Stimulated activated CD8-positive, alpha-beta memory T cell treated with anti-CD3 and anti-CD28 coated beads, Interleukin-4, amount 100 ng/mL, for 48 hours (primary cell): Measurements from ENCODE around the gene TMEM151B.
A peak's percentile ranks its signal among the peaks of the same experiment; 100 is the strongest.

Source experiments
- DNase-seq: peaks from one replicate; pipeline ENCODE4 v3.0.0-alpha.2; 2020

TMEM151B gene

DNA sequence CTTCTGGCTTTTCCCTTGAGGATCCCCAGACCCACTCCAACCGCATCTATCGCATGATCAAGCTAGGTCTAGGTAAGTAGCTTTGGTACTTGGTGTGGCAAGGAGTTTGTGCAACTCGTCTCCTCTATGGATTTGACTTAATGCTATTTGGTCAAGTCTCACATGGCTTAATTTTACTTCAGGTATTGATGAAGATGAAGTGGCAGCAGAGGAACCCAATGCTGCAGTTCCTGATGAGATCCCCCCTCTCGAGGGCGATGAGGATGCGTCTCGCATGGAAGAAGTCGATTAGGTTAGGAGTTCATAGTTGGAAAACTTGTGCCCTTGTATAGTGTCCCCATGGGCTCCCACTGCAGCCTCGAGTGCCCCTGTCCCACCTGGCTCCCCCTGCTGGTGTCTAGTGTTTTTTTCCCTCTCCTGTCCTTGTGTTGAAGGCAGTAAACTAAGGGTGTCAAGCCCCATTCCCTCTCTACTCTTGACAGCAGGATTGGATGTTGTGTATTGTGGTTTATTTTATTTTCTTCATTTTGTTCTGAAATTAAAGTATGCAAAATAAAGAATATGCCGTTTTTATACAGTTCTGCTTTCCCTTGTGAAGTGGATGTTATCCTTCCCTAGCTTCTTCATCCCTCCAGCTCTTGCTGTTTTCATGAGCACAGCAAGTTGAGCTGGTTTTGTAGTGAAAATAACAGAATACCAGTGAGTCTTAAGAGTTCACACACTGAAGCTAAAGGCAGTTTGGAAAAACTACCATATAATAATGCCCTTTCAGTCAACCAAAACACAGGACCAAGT, 16.7 kb upstream of the TMEM151B start:
- DNase-seq, result peak; percentile 80

DNA sequence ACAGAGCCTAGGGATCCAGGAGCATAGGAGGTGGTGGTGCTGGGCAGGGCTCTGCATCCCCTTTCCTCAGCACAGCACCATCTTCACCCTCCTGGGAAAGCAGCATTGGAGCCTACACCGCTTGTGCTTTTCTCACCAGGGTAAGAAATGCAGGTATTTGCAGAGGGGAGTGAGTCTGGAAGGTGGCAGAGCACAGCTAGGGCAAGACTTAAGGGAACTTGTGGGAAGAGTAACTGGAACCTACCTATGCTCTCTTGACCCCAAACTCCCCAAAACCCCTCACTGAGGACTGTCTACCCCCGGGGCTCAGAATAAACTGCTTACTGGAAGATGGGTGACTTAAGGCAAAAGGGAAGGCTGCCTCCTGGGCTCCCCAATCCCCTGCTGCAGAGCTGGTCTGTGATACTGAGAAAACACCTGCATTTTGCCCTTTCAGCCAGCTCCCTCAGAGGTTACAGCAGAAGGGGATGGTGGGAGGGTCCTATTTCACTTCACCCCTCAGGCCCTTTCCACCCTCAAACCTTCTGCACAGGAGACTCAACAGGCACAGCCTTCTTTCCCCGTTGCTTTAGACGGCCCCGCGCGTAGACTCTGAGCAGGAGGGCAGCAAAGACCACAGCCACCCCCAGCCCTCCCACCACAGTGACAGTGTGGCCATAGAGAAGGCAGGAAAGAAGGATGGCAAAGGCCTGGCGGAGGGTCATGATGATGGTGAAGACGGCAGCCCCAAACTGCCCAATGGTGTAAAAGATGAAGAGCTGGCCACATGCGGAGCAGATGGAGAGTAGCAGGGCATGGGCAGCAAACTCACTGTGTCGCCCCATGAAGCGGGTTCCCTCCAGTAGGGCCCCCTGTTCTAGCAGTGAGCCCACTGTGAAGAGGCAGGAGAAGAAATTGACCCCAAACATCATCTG, 15.8 kb upstream of the TMEM151B start:
- DNase-seq, result peak; percentile 63

DNA sequence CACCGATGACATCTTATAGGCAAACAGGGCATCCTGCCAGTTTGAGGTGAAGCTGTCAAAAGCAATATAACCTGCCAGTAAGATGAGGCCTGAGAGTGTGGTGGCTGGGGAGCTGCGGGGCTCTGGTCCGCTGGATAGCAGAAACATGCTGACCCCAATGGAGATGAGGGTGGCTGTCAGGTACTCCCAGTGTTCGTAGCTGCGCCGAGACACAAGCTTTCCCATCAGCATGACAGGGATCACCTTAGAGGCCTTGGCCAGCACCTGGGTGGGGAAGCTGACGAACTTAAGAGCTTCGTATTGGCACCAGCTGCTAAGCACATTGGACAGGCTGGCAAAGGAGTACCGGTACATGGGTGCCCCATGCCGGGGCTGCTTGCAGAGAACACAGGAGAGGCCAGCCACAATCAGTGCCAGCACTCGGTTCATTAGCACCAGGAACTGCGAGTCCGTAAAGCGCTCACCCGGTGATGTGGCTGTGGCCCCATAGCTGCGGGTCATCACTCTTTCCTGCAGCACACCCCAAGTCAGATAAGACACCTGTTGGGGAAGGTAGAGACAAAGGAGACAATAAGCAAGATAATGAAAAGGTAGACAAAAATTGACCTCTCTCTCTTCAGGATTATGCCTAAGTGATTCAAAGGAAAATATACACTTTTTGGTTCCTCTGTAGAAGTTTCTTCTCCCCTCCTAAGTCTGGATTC, 15.0 kb upstream of the TMEM151B start:
- peak; percentile 65 for DNase-seq

DNA sequence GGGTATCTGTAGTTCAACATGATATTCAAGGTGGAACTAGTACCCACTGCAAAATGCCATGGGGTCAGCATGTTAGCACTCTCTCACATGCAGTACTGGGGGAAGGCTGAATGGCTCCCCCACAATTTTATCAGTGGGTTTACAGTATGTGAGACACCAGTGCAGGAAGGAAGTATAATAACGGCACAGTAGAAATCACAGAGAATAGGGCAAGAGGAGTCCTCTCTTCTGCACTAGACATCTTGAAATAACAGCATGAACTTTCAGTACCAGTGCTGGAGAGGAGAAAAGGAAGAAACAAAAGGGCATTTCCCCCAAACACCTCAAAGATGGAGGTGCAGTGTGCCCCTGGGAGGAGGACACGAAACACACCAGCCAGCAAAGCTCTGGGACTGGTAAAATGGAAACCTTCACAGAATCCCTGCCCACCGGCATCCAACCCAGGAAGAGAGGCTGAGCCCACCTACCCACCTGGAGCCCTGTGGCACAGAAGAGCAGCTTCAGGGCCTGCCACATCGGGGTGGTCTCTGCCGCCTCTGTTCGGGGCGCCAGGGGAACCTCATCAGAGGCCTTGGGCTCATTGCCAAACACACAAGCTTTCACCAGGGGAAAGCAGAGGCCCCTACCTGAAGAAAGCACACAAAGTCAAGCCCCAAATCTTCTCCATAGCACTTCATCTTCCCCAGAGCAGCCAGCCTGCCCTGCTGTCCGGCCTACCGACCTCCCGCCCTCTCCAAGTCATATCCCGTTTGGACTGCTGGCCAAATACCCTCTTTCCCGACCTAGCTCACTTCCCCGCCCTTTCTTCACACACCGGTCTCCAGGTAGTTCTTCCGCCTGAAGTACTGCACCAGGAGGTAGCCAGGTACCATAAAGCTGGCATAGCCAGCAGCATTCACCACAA, 14.1 kb upstream of the TMEM151B start:
- peak; percentile 49 for DNase-seq

DNA sequence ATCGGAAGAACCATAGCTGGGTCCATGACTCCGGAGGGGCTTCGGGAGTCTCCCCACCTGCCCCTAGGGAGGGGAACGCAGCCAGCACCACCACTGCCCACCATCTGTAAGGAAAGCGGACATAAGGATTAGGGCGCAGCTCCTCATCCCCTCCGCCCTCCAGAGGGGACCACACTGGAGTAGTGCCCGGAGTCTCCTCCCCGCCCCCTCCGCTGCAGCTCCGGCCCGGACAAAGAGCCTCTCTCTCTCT, 13.6 kb upstream of the TMEM151B start:
- DNase-seq, result no peak

DNA sequence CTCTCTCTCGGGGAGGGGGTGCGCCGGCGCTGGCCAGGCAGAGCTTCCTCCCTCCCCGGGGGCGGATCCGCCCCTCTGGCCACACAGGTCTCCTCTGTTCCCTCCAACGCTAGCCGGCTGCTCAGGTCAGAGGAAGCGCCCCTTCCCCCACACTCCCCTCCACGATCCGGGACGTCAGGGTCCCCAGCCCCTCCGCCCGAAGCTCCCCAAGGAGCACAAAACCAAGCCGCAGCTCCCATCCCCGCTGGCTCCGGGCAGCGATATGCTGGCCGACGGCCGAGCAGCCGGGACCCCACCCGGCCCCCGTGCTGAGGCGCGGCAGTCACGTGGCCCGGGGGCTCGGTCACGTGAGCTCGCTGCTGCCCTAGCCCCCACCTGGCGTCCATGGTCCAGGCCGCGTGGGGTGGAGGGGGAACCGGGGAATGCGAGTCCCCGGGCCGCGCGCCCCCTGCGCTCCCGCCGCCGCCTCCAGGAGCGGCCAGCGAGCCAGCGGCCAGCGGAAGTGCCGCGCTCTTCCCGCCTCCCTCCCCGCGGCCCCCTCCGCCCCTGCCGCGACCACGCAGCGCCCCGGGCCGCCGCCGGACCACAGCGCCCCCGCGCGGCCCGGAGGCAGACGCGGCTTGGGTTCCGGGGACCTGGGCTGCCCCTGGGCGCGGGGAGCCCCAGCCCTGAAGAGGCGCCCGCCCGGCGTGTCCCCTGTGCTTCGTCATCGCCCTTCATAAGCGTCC, 13.1 kb upstream of the TMEM151B start, which contains the start of gene SLC35B2:
Gene SLC35B2 (minus strand): TSS at position 504 of the 728 bp plus-strand sequence. CDS start 118 bp downstream, at position 386.
- peak; percentile 76 for DNase-seq

DNA sequence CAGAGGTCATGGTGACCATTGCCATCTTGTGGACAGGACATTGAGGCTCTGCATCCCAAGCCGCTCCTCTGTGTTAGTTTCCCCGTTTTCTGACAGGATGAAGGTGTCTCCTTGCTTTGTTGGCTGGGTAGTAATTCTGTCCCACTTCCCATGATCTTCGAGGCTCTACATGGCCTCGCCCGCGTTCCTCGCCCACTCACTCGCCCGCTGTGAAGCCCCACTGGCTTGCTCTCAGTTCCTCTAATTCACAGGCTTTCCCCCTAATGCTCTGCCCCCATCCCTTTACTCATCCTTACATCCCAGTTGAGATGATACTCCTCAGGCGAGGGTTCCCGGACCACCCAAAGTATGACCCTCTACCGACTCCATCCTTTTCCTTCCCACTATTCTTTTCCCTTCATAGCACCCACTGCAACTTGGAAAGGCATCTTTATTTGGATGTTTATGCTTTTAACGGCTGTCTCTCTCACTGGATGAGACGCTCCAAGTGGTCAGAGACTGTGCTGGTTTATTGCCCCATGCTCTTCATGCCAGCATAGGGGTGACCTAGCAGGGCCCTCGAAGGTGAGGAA, 12.4 kb upstream of the TMEM151B start:
- DNase-seq, result no peak

DNA sequence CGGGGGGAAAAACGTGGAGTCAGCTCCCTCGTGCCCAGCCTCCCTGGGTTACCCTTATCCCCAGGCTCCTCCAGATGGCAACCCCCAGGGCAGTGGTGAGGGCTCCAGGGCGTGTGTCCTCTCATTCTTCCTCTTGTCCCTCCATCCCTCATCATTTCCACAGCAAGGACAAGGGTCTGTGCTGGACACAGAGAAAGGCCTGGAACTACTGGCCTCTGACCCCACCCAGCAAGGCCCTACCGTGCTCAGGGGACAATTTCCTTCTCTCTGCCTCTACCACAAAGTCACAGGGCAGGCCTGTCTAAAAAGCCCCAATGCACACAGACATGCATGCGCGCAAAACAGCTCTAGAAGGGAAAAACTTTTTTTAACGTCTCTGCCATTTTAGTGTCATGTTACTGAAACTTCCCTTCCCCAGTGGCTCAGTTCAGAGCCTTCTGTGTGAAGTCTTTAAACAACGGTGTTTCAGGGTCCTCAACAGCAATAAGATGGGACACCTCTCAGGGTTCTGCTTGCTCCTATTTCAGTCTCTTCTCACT, 11.9 kb upstream of the TMEM151B start:
- no peak for DNase-seq

DNA sequence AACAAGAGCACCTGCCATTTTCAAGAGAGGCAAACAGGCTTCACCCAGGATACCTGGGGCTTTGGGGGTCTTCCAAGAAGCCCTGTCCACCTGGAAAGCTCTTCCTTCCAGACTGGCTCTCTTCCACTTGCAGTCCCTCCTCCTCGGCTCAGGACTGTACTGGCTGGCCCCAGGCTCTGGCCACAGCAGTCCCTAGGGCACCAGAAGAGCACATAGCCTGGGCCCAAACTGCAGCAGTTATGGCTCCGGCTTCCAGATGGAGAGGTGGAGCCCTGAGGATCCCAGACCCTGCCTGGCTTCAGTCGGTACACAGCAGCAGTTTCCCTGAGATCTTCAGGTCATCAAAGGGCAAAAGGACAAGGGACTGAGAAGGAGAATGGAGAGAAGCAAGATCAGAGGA, 11.3 kb upstream of the TMEM151B start:
- DNase-seq, result no peak

DNA sequence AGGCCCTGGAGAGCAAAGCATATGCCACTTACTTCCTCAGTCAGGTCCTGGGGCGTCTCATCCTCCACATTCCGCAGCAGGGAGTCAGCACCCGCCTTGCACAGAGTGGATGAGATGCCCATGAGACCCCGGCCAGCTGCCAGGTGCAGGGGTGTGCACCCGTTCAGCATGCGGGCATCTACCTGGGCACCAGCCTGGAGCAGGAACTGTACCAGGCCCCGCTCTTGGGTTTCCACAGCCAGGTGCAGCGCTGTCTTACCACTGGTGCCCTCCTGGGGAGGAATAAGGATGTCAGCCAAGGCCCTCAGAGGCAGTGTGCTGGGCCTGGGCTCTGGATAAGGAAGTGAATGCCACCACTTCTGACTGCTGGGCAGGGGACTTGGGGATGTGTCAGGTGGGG, 10.2 kb upstream of the TMEM151B start:
- DNase-seq, result no peak

DNA sequence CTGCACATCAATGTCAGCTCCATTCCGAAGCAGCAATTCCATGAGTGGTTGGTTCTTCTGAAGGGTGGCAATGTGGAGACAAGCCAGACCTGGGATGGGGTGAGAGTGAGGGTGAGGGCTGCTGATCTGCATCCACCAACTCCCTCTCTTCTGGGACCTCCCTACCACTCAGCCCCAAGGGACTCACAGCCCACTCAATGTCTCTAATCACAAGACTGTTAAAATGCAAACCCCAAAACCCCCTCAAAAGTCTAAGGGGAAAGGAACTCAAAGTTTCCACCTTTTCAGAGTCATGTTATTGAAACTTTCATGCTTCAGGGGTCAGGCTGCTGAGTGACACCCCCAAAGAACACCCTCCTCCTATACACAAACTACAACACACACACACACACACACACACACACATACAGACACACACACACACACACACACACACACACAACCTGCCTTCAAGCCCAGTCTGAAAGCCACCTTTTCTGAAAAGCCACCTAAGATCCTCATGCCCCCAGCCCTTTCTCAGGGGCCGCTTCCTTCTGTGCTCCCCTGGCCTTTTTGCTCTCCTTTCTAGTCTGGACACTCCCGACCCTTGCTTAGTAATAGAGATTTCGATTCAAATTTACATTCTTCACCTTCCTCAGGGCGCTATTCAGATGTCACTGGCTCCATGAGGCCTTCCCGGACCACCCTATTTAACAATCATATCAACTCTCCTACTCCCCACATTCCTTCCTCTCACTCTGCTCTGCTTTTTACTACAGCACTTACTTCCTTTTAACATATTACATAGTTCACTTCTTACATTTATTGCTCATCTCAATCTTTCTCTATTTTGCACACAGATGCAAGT, 9.6 kb upstream of the TMEM151B start:
- DNase-seq, result no peak

DNA sequence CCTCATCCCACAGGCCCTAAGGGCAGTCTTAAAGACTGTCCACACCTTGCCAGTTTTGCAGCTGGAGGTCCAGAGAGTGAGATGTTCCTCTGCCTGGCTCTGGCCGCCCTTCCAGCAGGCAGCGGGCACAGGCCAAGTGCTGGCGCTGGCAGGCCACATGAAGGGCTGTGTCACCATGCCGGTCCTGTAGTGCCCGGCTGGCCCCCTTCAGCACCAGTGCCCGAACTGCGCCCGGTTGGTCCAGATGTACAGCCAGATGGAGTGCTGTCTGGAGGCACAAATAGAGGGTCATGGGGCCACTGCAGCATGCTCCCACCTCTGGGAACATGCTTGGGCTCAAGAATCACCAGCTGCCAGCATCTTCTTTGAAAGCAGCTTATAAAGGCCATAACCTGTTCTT, 8.7 kb upstream of the TMEM151B start:
- no peak for DNase-seq

DNA sequence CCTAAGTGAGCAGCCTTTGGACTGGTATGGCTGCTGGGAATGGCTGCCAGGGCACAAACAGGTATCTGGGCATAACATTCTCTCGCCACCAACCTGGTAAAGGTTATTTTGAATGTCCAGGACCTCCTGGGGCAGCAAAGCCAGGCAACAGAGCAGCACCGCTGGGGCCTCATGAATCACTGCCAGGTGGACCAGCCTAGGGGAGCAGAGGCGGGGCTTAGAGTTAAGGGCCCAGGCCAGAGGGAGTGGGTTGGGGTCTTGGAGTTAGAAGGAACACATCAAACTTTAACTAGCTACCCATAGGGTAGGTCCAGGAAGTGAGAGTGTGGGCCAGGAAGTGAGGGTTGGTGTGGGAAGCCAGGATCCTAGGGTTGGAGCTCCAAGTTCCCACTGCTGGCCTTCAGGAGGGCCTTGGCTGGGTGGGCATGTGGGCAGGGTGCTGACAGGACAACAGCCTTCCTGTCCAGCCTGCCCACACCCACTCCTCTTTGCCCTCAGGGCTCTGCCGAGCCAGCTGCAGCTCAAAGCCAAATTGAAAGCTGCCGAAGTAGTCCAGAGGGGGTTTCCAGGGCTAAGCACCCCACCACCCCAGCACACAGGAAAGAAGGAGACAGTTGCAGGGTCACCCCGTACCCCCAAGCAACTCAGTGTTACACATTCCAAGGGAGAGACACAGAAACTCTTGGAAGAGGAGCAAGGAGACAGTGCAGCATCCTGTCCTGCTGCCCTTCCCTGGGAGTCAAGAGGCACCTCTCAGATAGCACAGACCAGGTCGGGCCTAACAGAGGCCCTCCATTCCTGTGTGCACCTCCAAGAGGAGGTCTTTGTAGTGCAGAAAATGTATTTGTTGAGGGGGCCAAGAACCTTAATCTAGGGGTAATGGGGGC, 7.5 kb upstream of the TMEM151B start:
- DNase-seq, result no peak

DNA sequence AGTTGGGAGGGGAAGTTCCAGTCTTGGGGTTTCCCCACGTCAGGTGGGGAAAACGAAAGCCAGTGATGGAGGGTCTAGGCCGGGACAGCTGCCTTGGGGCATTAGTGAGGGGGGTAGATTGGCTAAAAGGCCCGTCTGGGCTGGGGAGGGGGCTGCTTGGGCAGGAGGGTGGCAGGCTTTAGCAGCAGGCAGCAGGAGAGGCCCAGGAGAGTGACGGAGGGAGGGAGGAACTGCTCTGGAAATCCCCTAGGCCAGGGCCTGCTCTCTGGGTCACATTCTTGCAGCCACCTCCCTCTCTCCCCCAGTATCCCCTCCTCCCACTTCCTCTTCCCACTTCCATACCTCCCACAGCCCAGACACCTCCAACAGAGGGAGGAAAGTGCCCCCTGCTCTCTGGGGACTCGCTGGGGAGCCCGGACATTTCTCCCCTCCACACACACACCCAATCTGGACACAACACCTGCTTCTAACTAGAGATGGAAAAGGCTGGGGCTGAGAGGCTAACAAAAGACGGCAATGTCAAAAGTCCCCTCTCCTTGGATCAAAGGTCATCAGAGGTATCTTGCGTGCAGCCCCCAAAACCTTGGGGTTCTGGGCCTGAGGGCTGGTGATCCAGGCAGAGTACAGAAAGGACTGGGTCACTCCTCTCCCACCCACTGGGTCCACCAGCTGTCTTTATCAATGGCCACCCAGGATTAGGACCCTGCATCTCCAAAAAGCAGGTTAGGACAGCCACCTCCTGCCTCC, 6.7 kb upstream of the TMEM151B start:
- DNase-seq, result peak; percentile 57

DNA sequence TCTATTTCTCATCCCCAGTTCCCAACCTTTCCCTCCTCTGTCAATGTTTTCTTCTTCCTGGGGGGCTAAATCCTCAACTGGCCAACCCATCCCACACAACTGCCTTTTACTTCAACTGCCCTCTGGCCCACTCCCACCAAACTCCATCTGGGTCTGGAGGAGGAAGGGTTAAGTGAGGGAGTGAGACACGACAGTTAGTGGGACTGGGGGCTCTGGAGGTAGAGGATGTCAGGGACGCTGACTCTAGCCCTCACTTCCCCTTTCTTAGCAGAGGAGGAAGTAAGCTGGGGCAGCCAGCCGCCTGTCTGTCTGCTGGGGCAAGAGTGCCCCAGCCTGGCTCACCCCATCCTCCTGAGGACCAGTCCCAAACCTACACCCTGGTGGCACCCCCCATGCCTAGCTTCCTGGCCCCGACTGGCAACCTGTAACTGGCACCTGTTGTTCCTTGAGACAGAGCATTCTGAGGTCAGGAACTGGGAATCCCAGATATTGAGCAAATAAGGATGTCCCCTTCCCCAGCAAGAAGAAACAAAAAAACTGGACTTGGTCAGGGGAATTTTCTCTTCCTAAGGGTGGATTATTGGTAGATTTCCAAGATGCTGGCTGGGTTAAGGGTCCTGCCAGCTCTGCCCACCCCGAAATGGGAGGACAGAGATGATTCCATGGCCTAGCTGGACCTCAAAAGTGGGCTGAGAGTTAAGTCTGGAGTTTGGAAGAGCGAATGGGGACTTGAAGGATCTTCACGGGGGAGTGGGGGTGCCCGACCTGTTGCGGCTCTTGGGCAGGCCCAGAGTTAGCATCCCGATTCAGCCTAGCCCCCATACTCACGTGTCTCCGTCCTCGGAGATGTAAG, 5.9 kb upstream of the TMEM151B start:
- DNase-seq, result peak; percentile 53

DNA sequence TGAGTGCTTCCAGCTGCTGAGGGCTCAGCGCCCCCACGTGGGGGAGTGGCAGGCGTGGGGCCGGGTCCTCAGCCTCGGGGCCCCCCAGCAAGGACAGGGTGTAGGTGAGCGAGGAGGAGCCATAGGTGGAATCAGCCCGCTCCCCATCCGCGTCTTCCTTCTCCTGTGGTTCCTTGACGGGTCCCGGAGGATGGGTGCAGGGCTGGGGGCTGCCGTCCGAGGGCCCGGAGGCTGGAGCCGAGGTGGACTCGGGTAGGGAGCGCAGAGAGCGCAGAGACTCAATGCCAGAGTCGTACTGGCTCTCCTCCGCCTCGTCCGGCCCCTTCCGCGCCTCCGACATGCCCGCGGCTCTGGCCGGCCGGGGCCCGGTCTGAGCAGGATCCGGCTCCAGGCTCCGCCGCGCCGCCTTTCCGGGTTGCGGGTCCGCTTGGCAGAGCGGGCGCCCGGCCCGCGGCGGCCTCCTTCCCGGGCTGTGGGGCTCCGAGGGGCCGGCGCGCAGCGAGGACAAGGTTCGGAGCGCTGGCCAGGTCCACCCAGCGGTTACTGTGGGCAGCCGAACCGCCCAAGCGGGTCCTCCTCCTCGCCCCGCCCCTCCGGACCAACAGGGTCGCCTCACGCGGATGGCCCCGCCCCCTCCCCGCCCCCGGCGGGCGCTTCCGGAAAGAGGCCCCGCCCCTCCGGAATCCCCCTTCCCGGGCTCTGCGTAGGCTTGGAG, 5.1 kb upstream of the TMEM151B start, which contains the start of gene NFKBIE:
Gene NFKBIE (minus strand): TSS at position 545 of the 715 bp plus-strand sequence. CDS start 205 bp downstream, at position 340.
- peak; percentile 99 for DNase-seq
